CD4-positive, alpha-beta T cell treated with Interferon alpha-2 for 1 hour (primary cell): ENCODE results near the gene EML5.
A peak's percentile ranks its signal among the peaks of the same experiment; 100 is the strongest.

Experiments
- DNase-seq, 2 donors: peaks; one replicate each; pipeline ENCODE4 v3.0.0-alpha.2; 2020 to 2022

Gene EML5

DNA sequence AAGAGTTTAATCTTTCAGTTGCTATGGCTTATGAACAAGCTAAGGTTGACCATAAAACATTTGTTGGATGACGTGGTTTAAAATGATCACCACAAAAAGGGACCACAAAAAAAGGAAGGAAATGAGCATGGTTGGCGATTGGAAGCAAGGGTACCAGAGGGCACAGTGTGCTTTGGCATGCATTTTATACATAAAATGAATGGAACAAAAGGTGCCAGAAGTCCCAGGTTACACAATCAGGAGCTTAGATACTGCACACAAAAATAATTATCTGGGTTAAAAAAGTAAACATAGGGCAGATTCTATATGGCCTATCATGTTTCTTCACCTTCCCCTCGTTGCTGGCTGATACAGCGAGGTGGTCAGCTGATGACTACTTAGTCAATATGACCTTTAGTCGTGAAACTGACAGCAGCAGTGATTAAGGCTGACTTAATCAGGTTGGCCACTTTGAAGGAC is 179.2 kb downstream of the EML5 start:
- no peak for DNase-seq

DNA sequence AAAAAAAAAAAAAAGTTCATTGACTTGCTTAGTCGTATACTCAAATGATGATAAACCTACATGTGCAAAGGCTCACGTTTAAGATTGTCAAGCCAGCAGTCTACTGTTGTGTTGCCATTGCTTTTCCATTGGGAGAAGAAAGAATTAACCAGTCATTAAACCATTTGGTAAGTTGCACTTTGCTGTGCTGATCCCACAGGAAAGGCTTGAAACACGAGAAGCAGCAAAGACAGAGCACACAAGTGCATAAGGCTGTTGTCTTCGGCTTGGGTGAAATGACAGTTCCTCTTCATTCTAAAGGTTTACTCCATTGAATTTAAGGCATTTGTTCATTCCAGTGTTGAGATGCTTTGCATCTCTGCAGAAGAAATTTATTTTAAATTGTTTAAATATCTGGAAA is 179.8 kb downstream of the EML5 start:
- no peak for DNase-seq

DNA sequence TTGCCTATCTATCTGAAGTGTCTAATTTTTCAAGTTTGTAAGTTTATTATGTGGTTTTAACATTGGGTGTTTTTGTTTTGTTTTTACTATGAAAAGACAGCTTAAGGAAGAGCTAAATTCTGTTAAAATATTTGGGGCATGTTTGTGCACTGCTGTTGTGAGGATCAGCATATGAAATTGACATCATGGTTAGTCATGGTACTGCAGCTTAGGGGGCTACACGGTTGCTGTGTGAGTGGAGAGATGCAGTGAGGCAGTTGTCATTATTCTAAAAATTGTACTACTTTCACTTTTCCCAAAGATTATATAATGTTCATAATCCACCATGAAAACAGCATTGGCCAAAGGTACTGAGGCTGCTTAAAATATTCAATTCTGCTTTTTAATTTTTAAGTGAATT is 180.9 kb downstream of the EML5 start:
- no peak for DNase-seq

DNA sequence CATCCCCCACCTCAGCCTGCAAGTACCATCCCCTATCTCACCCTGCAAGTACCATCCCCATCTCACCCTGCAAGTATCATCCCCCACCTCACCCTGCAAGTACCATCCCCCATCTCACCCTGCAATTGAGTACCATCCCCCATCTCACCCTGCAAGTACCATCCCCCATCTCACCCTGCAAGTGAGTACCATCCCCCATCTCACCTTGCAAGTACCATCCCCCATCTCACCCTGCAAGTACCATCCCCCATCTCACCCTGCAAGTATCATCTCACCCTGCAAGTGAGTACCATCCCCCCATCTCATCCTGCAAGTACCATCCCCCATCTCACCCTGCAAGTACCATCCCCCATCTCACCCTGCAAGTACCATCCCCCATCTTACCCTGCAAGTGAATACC is 184.9 kb downstream of the EML5 start:
- no peak for DNase-seq

DNA sequence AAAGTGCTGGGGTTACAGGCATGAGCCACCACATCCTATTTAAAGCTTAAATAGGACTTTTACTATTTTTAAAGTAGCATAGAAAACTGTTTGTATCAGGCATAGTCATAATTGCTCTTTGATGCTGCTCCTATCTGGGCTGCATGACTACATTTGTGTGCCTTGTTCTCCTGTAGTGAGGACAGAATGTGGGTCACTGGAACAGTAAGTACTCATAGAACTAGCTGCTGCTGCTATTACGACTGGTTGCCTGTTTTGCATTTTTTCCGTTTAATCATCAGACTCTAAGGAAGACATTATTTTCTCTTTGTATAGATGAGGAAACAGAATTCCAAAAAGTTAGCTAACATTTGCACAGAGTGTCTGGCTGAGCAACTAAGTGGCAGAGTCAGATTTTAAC is 187.2 kb downstream of the EML5 start:
- no peak for DNase-seq

GRCh38 chr14:88604212-88604611 is 188.5 kb downstream of the EML5 start:
- DNase-seq, result no peak

DNA sequence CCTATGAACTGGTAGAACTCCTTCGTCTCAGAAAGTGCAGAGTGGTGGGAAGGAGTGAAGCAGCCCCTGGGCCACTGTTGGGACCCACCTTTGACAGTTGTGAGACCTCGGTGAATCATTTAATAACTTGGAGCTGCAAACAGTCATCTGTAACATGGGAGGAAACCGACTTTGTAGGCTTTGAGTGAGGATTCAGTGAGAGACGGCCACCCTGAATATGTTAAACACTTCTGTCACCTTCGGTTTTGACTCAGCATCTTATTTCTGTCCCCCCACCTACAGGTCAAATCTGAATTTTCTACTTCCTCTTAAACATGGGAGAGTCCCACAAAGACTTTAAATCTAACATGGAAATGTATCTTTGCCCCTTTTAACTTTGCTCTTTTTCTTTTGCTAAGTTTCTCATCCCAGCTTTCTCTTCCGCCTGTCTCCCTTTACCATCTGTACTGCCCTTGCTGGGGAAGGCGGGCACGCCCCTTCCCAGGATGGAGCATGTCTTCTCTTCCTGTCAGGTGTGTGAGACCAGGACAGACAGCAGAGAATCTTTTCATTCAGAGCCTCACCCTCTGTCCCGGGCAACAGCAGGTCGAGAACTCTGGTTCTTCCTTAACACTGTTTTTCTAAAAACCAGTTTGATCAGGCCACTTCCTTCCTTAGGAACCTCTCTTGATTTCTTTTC is 192.9 kb downstream of the EML5 start:
- DNase-seq, result peak in 1 of 2 donors; percentile 8

DNA sequence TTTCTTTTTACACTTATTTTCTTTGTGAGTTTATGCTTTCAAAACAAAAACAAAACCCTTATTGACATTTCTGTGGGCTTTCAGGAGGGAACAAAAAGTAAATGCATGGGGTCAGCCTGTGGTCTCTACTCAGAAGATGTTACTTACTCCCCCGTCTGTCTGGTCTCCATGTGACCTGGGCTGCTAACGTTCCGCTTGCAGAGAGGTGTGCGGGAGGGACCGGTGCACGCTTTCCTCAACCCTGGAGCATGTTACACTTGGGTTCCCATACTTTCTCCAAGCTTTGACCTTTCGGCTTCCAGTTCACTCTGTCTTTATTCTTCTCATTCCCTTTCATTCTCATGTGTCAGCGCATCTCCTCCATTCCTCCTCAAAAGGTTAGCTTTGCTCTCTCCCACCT is 193.4 kb downstream of the EML5 start:
- no peak for DNase-seq

GRCh38 chr14:88598097-88598675 is 194.6 kb downstream of the EML5 start:
- DNase-seq, result no peak

GRCh38 chr14:88597601-88598000 is 195.2 kb downstream of the EML5 start:
- DNase-seq, result no peak

GRCh38 chr14:88597038-88597437 is 195.7 kb downstream of the EML5 start:
- DNase-seq, result no peak

DNA sequence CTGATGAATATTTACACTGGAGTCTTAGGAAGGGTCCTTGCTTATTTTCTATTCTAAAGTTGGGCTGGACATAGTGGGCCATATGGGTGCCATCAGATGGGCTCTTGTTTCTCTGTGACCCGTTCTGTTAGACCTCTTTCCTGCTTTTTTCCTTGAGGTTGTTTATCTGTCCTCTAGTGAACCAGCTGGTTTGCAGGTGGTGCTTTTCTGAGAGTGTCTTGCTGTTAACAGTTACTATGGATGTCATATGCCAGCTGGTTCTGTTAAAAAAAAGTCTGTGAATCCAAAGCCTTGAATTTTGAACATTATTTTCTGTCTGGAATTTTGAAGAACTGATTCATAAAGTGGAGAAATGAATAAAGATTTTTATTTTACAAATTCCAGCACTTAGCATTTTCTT is 200.7 kb downstream of the EML5 start:
- DNase-seq, result no peak

DNA sequence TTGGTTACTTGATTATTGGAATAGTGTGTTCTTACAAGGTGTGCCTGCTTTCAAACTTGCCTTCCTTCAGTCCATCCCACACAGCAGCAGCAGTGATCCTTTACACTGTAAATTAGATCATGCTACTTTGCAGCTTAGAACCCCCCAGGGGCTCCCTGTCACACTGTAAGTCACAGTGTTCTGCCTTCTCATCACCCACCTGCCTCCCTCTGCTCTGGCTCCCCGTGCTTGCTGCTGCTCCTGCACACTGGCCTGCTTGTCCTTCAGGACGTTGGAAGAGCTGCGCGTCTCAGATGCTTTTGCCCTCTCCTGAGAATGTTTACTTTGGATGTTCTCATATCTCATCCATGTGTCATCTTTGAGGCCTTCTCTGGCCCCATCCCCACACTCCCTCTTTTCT is 202.6 kb downstream of the EML5 start:
- DNase-seq, result no peak

- no peak for DNase-seq
Observed at GRCh38 chr14:88588081-88588480, 204.7 kb downstream of the EML5 start.

DNA sequence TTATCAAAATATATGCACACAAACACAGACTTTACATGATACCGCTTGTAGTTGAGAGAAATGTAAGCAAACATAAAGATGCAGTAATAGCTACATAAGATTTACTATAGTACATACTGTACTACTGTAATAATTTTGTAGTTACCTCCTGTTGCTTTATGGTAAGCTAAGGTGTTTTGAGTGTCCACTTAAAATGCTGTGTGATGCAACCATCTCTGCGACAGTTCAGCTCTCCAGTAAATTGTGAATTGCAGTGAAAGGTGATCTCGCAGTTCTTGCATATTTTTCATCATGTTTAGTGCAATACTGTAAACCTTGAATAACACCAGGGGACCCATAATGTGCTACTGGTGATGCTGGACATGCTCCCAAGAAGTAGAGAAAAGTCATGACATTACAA is 208.3 kb downstream of the EML5 start:
- no peak for DNase-seq

- no peak for DNase-seq
Observed at GRCh38 chr14:88576222-88576621, 216.5 kb downstream of the EML5 start.

GRCh38 chr14:88572117-88572516 is 220.6 kb downstream of the EML5 start:
- no peak for DNase-seq

DNA sequence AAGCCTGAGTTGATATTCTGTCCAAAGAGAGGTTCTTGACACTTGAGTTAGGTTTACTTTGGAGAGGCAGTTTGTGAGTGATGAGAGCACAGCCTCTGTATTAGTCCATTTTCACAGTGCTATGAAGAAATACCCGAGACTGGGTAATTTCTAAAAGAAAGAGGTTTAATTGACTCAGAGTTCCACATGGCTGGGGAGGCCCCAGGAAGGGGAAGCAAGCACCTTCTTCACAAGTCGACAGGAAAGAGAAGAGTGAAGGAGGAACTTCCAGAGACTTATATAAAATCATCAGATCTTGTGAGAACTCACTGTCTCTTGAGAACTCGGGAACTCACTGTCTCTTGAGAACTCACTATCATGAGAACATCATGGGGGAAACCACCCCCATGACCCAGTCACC is 224.6 kb downstream of the EML5 start:
- DNase-seq, result no peak

DNA sequence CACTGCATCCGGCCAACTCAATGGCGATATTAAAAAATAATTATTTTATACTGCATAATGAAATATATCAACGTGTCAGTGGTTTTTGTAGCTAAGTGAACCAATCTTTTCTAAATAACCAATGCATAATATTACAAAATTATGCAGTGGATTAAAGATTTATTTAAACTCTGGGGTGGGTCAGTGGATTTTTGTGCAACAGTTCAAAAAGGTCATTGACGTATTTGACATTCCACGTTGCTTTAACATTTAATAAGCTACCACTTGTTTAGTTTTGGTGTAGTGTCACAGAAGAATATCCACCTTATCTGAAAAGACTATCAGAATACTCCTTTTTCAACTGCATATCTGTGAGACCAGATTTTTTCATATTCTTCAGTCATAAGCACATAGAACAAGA is 227.3 kb downstream of the EML5 start:
- DNase-seq, result no peak

- DNase-seq, result no peak
Observed at GRCh38 chr14:88563845-88564244, 228.9 kb downstream of the EML5 start.

DNA sequence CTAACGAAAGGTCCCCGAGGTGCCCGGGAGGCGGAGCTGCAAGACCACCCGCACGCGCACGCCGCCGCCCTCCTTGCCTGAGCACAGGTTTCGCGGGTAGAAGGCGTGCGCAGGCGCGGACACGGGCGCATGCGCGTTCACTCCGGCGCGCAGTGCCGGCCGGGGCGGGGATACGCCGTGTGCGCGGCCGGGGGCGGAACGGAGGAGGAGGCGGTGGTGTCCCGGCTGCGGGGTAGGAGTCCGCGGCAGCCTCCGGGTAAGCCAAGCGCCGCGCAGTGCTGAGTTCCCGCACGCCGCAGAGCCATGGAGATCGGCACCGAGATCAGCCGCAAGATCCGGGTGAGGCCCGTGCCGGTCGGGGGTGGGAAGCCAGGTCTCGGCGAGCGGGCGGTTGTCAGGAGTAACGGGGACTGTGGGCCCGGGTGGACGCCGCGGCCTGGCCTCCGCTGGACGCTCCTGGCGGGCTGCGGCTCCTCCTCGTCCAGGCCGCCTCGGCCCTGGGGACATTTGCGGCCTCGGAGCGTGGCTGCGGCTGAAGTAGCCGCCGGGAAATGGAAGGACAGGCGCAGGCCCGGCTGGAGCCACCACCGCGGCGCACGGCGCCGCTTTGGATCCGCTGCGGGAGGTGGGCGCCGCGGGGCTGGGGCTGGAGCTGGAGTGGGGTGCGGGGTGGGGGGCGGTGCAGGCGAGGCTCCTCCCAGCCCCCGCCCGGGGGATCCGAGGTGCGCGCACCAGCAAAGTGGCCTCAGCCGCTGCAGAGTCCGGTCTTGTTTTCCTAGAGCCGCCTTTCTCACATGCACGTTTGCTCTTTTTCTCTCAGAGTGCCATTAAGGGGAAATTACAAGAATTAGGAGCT is 229.7 kb downstream of the EML5 start, which contains the start of gene ZC3H14:
Gene ZC3H14, plus strand, starts transcription at position 207 of the 856 bp plus-strand sequence. Its CDS starts 97 bp downstream, at position 304.
- peak; percentile 89 to 91 for DNase-seq

GRCh38 chr14:88562532-88562830 is 230.3 kb downstream of the EML5 start:
- DNase-seq, result no peak
